DOHH2 (cell line): ENCODE data around the gene ANO9.

Source experiments
- H3F3A ChIP-seq: fragments of 200-600 bp; sonication (generic), shearing (Covaris generic); 2 replicates; pipeline ENCODE4 v1.6.0; 2016; ENCODE audit warnings: antibody characterized with exemption, mild to moderate bottlenecking; ENCODE audit not compliant: control insufficient read depth, insufficient read depth
- H3K27ac ChIP-seq: fragments of 200-600 bp; sonication (generic); 2 replicates; pipeline ENCODE4 v1.5.1; 2014; ENCODE audit warnings: low read depth, mild to moderate bottlenecking, low read length, moderate library complexity
- H3K27me3 ChIP-seq: fragments of 200-600 bp; sonication (generic); 2 replicates; pipeline ENCODE4 v1.6.1; 2014; ENCODE audit warnings: mild to moderate bottlenecking, low read length, mixed read lengths; ENCODE audit not compliant: control insufficient read depth
- H3K36me3 ChIP-seq: fragments of 200-600 bp; sonication (generic); 2 replicates; pipeline ENCODE4 v1.6.1; 2014; ENCODE audit warnings: mild to moderate bottlenecking, low read length, moderate library complexity, mixed read lengths; ENCODE audit not compliant: control insufficient read depth
- H3K4me1 ChIP-seq: fragments of 200-600 bp; sonication (generic); 2 replicates; pipeline ENCODE4 v1.6.1; 2014; ENCODE audit warnings: mild to moderate bottlenecking, low read length, mixed read lengths; ENCODE audit not compliant: control insufficient read depth
- H3K4me2 ChIP-seq: fragments of 200-600 bp; sonication (generic); 2 replicates; pipeline ENCODE4 v1.6.0; 2014; ENCODE audit warnings: mild to moderate bottlenecking, low read length, moderate library complexity
- H3K4me3 ChIP-seq: fragments of 200-600 bp; sonication (generic); 2 replicates; pipeline ENCODE4 v1.5.1; 2014; ENCODE audit warnings: mild to moderate bottlenecking, low read length, mixed read lengths
- H3K79me2 ChIP-seq: fragments of 200-600 bp; sonication (generic); 2 replicates; pipeline ENCODE4 v1.6.1; 2014; ENCODE audit warnings: mild to moderate bottlenecking, low read length, mixed read lengths; ENCODE audit not compliant: control insufficient read depth
- H3K9me2 ChIP-seq: fragments of 200-600 bp; sonication (generic); replicated peaks from 2 replicates; pipeline ENCODE4 v1.6.1; 2014; ENCODE audit warnings: mild to moderate bottlenecking, low read length, mixed read lengths; ENCODE audit not compliant: control insufficient read depth
- H3K9me3 ChIP-seq: fragments of 200-600 bp; sonication (generic); 2 replicates; pipeline ENCODE4 v1.6.1; 2014; ENCODE audit warnings: antibody characterized with exemption, low read length, mixed read lengths; ENCODE audit not compliant: control insufficient read depth, insufficient read depth
- H4K20me1 ChIP-seq: fragments of 200-600 bp; sonication (generic); 2 replicates; pipeline ENCODE4 v1.6.0; 2014; ENCODE audit warnings: low read depth, mild to moderate bottlenecking, antibody characterized with exemption, low read length, moderate library complexity; ENCODE audit not compliant: control insufficient read depth, insufficient read depth
- EZH2phosphoT487 ChIP-seq: fragments of 200-600 bp; sonication (generic); IDR thresholded peaks from 2 replicates; pipeline ENCODE4 v1.6.1; 2017; ENCODE audit warnings: borderline replicate concordance, mild to moderate bottlenecking, antibody characterized with exemption, low read length, moderate library complexity, mixed read lengths
- TF ChIP-seq, protein P1 (sequence below): fragments of 200-600 bp; sonication (generic); IDR thresholded peaks from one replicate; pipeline ENCODE4 v1.5.1; 2014; ENCODE audit warnings: antibody characterized with exemption, mild to moderate bottlenecking, low read depth, low read length; ENCODE audit not compliant: poor library complexity, severe bottlenecking

The ANO9 gene

DNA sequence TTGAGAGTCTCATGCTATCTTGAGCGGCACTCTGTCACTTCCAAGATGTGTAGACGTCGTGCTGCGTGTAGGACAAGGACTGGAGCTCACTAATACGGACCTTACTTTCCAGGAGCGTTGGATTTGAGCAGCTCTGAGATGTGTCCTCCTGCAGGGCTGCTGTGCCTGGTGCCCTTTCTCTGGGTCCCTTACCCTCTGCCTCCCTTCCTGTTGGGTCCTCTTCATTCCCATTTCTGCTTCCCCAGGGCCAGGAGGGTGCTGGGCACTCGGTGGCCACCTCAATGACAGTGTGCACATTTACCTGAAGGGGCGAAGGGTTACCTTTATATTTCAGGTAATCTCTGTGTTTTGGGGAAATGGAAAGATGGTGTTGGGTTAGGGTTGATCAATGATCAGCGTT is 12.2 kb upstream of the ANO9 start:
- peaks cover 82% of the 10 kb centered on the region for H3K79me2 ChIP-seq
- peaks cover 34% of the 10 kb centered on the region for H3K36me3 ChIP-seq

DNA sequence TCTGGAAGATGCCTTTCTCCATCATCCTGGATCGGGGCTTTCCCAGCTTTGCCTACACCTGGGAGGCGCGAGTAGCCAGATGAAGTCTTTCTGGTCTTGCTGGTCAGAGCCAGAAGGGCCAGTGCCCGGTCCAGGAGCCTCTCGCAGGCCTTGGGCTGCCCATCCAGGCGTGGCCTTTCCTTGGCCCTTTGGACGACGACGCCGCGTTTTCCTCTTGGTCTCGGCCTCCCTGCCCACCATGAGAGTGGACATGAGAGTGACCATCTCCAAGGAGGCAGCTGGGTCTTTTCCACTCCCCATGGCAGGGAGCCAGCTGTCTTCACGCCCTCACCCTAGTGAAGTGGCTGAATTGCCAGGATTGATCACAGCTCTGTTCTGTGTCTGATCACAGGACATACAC is 11.8 kb upstream of the ANO9 start:
- Histone ChIP-seq H3K36me3 (peaks cover 34% of the 10 kb centered on the region), H3K27ac (no peak overlapping the region), H3K4me1 (peaks cover 38% of the 10 kb centered on the region), H3K9me2 (no peaks in the 10 kb centered on the region), H3K4me3 (no peak overlapping the region), H4K20me1 (peaks cover 6% of the 10 kb centered on the region; the same call in 1 of the 2 replicates), H3K9me3 (no peaks in the 10 kb centered on the region), H3K4me2 (no peak overlapping the region), H3K79me2 (peaks cover 78% of the 10 kb centered on the region), H3K27me3 (no peaks in the 10 kb centered on the region), H3F3A (peaks cover 10% of the 10 kb centered on the region)
- TF ChIP-seq EZH2phosphoT487, result no peak
- TF ChIP-seq, protein P1, sequence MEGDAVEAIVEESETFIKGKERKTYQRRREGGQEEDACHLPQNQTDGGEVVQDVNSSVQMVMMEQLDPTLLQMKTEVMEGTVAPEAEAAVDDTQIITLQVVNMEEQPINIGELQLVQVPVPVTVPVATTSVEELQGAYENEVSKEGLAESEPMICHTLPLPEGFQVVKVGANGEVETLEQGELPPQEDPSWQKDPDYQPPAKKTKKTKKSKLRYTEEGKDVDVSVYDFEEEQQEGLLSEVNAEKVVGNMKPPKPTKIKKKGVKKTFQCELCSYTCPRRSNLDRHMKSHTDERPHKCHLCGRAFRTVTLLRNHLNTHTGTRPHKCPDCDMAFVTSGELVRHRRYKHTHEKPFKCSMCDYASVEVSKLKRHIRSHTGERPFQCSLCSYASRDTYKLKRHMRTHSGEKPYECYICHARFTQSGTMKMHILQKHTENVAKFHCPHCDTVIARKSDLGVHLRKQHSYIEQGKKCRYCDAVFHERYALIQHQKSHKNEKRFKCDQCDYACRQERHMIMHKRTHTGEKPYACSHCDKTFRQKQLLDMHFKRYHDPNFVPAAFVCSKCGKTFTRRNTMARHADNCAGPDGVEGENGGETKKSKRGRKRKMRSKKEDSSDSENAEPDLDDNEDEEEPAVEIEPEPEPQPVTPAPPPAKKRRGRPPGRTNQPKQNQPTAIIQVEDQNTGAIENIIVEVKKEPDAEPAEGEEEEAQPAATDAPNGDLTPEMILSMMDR, result no peak

More for the DNA sequence above, 12.2 kb upstream of the ANO9 start:
- H3K9me3 ChIP-seq, result no peaks in the 10 kb centered on the region
- peaks cover 34% of the 10 kb centered on the region for H3K4me1 ChIP-seq
- H3K9me2 ChIP-seq, result no peaks in the 10 kb centered on the region
- H3K27me3 ChIP-seq, result no peaks in the 10 kb centered on the region
- peaks cover 5% of the 10 kb centered on the region for H3F3A ChIP-seq
- H3K27ac ChIP-seq, result no peak overlapping the region
- H3K4me2 ChIP-seq, result no peak overlapping the region
- no peak overlapping the region for H3K4me3 ChIP-seq
- H4K20me1 ChIP-seq, result peaks cover 6% of the 10 kb centered on the region; the same call in 1 of the 2 replicates
- TF ChIP-seq EZH2phosphoT487, result no peak
- TF ChIP-seq, protein P1, result no peak

DNA sequence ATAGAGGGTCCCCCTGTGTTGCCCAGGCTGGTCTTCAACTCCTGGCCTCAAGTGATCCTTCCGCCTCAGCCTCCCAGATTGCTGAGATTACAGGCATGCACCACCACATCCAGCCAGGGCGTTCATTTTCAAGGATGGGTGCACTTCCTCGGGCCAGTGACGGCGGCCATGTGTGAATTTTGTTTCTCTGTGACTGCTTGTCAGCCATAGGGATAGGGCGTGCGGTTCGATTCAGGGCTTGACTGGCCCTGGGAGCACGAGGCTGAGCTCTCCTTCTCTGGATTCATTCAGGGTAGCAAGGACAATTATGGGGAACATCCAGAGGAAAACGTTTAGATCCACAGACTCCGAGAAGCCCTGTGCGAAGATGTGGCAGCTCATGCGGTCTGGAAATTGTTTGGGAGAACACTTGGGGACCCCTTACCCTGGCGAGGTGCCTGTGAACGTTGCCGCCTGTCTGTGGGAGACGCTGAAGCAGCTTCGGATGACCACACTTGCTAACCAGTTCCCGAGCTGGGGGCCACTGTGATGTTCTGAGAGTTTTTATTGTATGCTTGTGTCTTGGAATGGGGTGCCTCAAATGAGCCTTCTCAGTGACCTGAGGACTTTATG is 11.2 kb upstream of the ANO9 start:
- Histone ChIP-seq H3K27me3 (no peaks in the 10 kb centered on the region), H3K27ac (no peak overlapping the region), H3K9me3 (no peaks in the 10 kb centered on the region), H3K36me3 (peaks cover 34% of the 10 kb centered on the region), H3K79me2 (peaks cover 77% of the 10 kb centered on the region), H4K20me1 (peaks cover 6% of the 10 kb centered on the region; the same call in 1 of the 2 replicates), H3K4me3 (no peak overlapping the region), H3F3A (peaks cover 13% of the 10 kb centered on the region), H3K4me2 (no peak overlapping the region), H3K4me1 (peaks cover 40% of the 10 kb centered on the region), H3K9me2 (no peaks in the 10 kb centered on the region)
- no peak for TF ChIP-seq EZH2phosphoT487
- TF ChIP-seq, protein P1, result no peak
